ENCODE data around the gene CDKAL1. TPM values are rescaled to one million over a fixed set of nuclear protein-coding genes. Genes with fewer than 3 reads are reported as not detected.
"Not testable (repeated sequence)": the region's sequence is repeated elsewhere in the genome, so short reads cannot be mapped to it uniquely, and the experiment has no call there.

Gene CDKAL1
- total RNA-seq, 1 donor from 2014 or later: 11.3 TPM

- TF ChIP-seq CTCF (IDR thresholded peaks at IDR 0.05) (no peak), POLR2A (IDR thresholded peaks at IDR 0.05) (no peak), POLR2AphosphoS5 (IDR thresholded peaks at IDR 0.05; ENCODE audit: insufficient read depth in 1 of 2, low read depth in 1 of 2) (no peak)
- no peaks in the 10 kb centered on the region for H3K4me1 ChIP-seq
- no peak overlapping the region for H3K4me3 ChIP-seq
- H3K27ac ChIP-seq: no peak overlapping the region
- peaks cover 0 to 4% of the 10 kb centered on the region in 2 donors for H3K36me3 ChIP-seq
- intact Hi-C loops (cut with DNase I): no loop called here
- DNase-seq (ENCODE audit: extremely low spot score in 2 of 2): no peak
- no peaks in the 10 kb centered on the region for H3K27me3 ChIP-seq
- no peaks in the 10 kb centered on the region for H3K9me3 ChIP-seq
These were observed 110.6 kb downstream of the CDKAL1 start for GRCh38 chr6:20644667-20645370.

- intact Hi-C loops (cut with DNase I); H3K36me3 ChIP-seq: not testable (repeated sequence)
These were observed 111.3 kb downstream of the CDKAL1 start for GRCh38 chr6:20645572-20645971.

GRCh38 chr6:20647585-20647984, 113.3 kb downstream of the CDKAL1 start:
- H3K27ac ChIP-seq: no peak overlapping the region
- no peaks in the 10 kb centered on the region for H3K27me3 ChIP-seq
- H3K36me3 ChIP-seq: peaks cover 0 to 5% of the 10 kb centered on the region in 2 donors
- no peaks in the 10 kb centered on the region for H3K4me1 ChIP-seq
- no peak overlapping the region for H3K4me3 ChIP-seq
- no peak for DNase-seq (ENCODE audit: extremely low spot score in 2 of 2)
- intact Hi-C loops (cut with DNase I): no loop called here
- TF ChIP-seq POLR2A (IDR thresholded peaks at IDR 0.05) (no peak), POLR2AphosphoS5 (IDR thresholded peaks at IDR 0.05; ENCODE audit: insufficient read depth in 1 of 2, low read depth in 1 of 2) (no peak), CTCF (IDR thresholded peaks at IDR 0.05) (no peak)
- no peaks in the 10 kb centered on the region for H3K9me3 ChIP-seq

More at GRCh38 chr6:20645572-20645971, 111.3 kb downstream of the CDKAL1 start:
- not testable (repeated sequence) for H3K4me1 ChIP-seq; H3K9me3 ChIP-seq; H3K4me3 ChIP-seq; DNase-seq (ENCODE audit: extremely low spot score in 2 of 2); H3K27ac ChIP-seq; H3K27me3 ChIP-seq

GRCh38 chr6:20649696-20650470, 115.6 kb downstream of the CDKAL1 start:
- H3K27me3 ChIP-seq; H3K36me3 ChIP-seq; intact Hi-C loops (cut with DNase I); H3K27ac ChIP-seq; H3K9me3 ChIP-seq; H3K4me3 ChIP-seq; DNase-seq (ENCODE audit: extremely low spot score in 2 of 2); H3K4me1 ChIP-seq: not testable (repeated sequence)

GRCh38 chr6:20652299-20653084, 118.2 kb downstream of the CDKAL1 start:
- H3K4me1 ChIP-seq: peaks cover 5% of the 10 kb centered on the region
- H3K36me3 ChIP-seq: peaks cover 0 to 5% of the 10 kb centered on the region in 2 donors
- intact Hi-C loops (cut with DNase I): no loop called here
- TF ChIP-seq CTCF (IDR thresholded peaks at IDR 0.05): no peak
- no peak for TF ChIP-seq POLR2A (IDR thresholded peaks at IDR 0.05)
- TF ChIP-seq POLR2AphosphoS5 (IDR thresholded peaks at IDR 0.05; ENCODE audit: insufficient read depth in 1 of 2, low read depth in 1 of 2): no peak
- DNase-seq (ENCODE audit: extremely low spot score in 2 of 2): no peak
- H3K27ac ChIP-seq: no peak overlapping the region
- no peaks in the 10 kb centered on the region for H3K27me3 ChIP-seq
- no peaks in the 10 kb centered on the region for H3K9me3 ChIP-seq
- no peak overlapping the region for H3K4me3 ChIP-seq

Data from vagina (tissue), 2 donors.